CD4-positive, alpha-beta T cell treated with Interleukin-4 for 4 hours (primary cell): ENCODE measurements around the gene MEIS1.

Experiments used
- DNase-seq: peaks from one replicate; pipeline ENCODE4 v3.0.0-alpha.2; 2020

The MEIS1 gene

GRCh38 chr2:66594001-66594400, 159.1 kb downstream of the MEIS1 start:
- no peak for DNase-seq

- no peak for DNase-seq
Measured at GRCh38 chr2:66595556-66595955, 160.6 kb downstream of the MEIS1 start.

GRCh38 chr2:66596256-66596655, 161.3 kb downstream of the MEIS1 start:
- DNase-seq: no peak

- DNase-seq: no peak
Measured at GRCh38 chr2:66601624-66602023, 166.7 kb downstream of the MEIS1 start.

- no peak for DNase-seq
Measured at GRCh38 chr2:66602341-66602740, 167.4 kb downstream of the MEIS1 start.

GRCh38 chr2:66604326-66604725, 169.4 kb downstream of the MEIS1 start:
- DNase-seq: no peak

GRCh38 chr2:66604976-66605375, 170.1 kb downstream of the MEIS1 start:
- no peak for DNase-seq

- no peak for DNase-seq
Measured at GRCh38 chr2:66607152-66607551, 172.2 kb downstream of the MEIS1 start.
